ENCODE measurements around the gene KCNH1. TPM values are rescaled to one million over a fixed set of nuclear protein-coding genes. Genes with fewer than 3 reads are reported as not detected.

Gene KCNH1
- total and polyA plus RNA-seq, 9 of the 15 experiments (the other 6 are each of a cell fraction or from before 2014, with no cell fraction given) = not detected

DNA sequence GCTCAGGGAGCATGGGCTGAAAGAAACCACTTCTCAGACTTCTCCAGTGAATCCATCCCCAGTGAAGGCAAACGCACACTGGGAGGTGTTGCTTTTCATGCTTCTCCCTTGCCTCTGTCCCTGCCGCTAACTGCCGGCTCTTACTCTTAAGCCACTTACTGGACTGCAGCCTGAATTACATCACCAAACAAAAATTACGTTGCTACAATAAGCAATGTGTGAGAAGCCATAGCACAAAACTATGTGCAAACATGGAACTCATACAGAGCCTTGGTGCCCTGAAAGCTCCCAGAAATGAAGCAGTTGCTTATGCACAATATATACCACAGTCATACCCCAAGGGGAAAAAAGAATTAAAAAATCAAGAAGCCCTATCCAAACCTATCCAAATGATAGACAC, 375.2 kb downstream of the KCNH1 start (continued):
- TF ChIP-seq ZNF146 (CRISPR knock-in tag; IDR thresholded peaks at IDR 0.05; ENCODE audit: unreplicated experiment) (no peak), FIP1L1 (IDR thresholded peaks at IDR 0.05; ENCODE audit: low read depth, low read length, poor library complexity, severe bottlenecking) (no peak), NELFE (IDR thresholded peaks at IDR 0.05; ENCODE audit: insufficient read depth, insufficient read length) (no peak)
- TF ChIP-seq, protein P1, sequence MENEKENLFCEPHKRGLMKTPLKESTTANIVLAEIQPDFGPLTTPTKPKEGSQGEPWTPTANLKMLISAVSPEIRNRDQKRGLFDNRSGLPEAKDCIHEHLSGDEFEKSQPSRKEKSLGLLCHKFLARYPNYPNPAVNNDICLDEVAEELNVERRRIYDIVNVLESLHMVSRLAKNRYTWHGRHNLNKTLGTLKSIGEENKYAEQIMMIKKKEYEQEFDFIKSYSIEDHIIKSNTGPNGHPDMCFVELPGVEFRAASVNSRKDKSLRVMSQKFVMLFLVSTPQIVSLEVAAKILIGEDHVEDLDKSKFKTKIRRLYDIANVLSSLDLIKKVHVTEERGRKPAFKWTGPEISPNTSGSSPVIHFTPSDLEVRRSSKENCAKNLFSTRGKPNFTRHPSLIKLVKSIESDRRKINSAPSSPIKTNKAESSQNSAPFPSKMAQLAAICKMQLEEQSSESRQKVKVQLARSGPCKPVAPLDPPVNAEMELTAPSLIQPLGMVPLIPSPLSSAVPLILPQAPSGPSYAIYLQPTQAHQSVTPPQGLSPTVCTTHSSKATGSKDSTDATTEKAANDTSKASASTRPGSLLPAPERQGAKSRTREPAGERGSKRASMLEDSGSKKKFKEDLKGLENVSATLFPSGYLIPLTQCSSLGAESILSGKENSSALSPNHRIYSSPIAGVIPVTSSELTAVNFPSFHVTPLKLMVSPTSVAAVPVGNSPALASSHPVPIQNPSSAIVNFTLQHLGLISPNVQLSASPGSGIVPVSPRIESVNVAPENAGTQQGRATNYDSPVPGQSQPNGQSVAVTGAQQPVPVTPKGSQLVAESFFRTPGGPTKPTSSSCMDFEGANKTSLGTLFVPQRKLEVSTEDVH (IDR thresholded peaks at IDR 0.05; ENCODE audit: low read depth, partially characterized antibody) = no peak
- TF ChIP-seq, protein P2, sequence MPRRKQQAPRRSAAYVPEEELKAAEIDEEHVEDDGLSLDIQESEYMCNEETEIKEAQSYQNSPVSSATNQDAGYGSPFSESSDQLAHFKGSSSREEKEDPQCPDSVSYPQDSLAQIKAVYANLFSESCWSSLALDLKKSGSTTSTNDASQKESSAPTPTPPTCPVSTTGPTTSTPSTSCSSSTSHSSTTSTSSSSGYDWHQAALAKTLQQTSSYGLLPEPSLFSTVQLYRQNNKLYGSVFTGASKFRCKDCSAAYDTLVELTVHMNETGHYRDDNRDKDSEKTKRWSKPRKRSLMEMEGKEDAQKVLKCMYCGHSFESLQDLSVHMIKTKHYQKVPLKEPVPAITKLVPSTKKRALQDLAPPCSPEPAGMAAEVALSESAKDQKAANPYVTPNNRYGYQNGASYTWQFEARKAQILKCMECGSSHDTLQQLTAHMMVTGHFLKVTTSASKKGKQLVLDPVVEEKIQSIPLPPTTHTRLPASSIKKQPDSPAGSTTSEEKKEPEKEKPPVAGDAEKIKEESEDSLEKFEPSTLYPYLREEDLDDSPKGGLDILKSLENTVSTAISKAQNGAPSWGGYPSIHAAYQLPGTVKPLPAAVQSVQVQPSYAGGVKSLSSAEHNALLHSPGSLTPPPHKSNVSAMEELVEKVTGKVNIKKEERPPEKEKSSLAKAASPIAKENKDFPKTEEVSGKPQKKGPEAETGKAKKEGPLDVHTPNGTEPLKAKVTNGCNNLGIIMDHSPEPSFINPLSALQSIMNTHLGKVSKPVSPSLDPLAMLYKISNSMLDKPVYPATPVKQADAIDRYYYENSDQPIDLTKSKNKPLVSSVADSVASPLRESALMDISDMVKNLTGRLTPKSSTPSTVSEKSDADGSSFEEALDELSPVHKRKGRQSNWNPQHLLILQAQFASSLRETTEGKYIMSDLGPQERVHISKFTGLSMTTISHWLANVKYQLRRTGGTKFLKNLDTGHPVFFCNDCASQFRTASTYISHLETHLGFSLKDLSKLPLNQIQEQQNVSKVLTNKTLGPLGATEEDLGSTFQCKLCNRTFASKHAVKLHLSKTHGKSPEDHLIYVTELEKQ (CRISPR knock-in tag; IDR thresholded peaks at IDR 0.05) = no peak
- TF ChIP-seq, protein P3, sequence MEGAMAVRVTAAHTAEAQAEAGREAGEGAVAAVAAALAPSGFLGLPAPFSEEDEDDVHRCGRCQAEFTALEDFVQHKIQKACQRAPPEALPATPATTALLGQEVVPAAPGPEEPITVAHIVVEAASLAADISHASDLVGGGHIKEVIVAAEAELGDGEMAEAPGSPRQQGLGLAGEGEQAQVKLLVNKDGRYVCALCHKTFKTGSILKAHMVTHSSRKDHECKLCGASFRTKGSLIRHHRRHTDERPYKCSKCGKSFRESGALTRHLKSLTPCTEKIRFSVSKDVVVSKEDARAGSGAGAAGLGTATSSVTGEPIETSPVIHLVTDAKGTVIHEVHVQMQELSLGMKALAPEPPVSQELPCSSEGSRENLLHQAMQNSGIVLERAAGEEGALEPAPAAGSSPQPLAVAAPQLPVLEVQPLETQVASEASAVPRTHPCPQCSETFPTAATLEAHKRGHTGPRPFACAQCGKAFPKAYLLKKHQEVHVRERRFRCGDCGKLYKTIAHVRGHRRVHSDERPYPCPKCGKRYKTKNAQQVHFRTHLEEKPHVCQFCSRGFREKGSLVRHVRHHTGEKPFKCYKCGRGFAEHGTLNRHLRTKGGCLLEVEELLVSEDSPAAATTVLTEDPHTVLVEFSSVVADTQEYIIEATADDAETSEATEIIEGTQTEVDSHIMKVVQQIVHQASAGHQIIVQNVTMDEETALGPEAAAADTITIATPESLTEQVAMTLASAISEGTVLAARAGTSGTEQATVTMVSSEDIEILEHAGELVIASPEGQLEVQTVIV (CRISPR knock-in tag; IDR thresholded peaks at IDR 0.05; ENCODE audit: borderline replicate concordance) = no peak
- TF ChIP-seq, protein P4, sequence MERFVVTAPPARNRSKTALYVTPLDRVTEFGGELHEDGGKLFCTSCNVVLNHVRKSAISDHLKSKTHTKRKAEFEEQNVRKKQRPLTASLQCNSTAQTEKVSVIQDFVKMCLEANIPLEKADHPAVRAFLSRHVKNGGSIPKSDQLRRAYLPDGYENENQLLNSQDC (CRISPR knock-in tag; IDR thresholded peaks at IDR 0.05) = no peak
